Activated effector memory CD4-positive, alpha-beta T cell treated with anti-CD3 and anti-CD28 coated beads, Interleukin-2, amount 50 U/mL, for 16 hours (primary cell): Measurements from ENCODE around the gene EEFSEC.

Experiments used
- DNase-seq: peaks from one replicate; pipeline ENCODE4 v3.0.0-alpha.2; 2020

The EEFSEC gene

GRCh38 chr3:128275316-128276145 lies 122.2 kb downstream of the EEFSEC start:
- DNase-seq = no peak

GRCh38 chr3:128276146-128276435 lies 122.8 kb downstream of the EEFSEC start:
- no peak for DNase-seq

- no peak for DNase-seq
Measured at GRCh38 chr3:128276577-128277183, 123.4 kb downstream of the EEFSEC start.

- no peak for DNase-seq
Measured at GRCh38 chr3:128277378-128278069, 124.2 kb downstream of the EEFSEC start.

- no peak for DNase-seq
Measured at GRCh38 chr3:128278130-128278529, 124.8 kb downstream of the EEFSEC start.

- no peak for DNase-seq
Measured at GRCh38 chr3:128278761-128279600, 125.7 kb downstream of the EEFSEC start.

- DNase-seq = no peak
Measured at GRCh38 chr3:128279601-128279880, 126.3 kb downstream of the EEFSEC start.

GRCh38 chr3:128280481-128281052 lies 127.3 kb downstream of the EEFSEC start:
- no peak for DNase-seq

GRCh38 chr3:128281056-128281455 lies 127.8 kb downstream of the EEFSEC start:
- DNase-seq = no peak

GRCh38 chr3:128281461-128282367 lies 128.4 kb downstream of the EEFSEC start:
- DNase-seq = no peak

- DNase-seq = no peak
Measured at GRCh38 chr3:128282380-128283196, 129.3 kb downstream of the EEFSEC start.

- no peak for DNase-seq
Measured at GRCh38 chr3:128283421-128283820, 130.1 kb downstream of the EEFSEC start.

- no peak for DNase-seq
Measured at GRCh38 chr3:128285042-128285966, 132.0 kb downstream of the EEFSEC start.

- no peak for DNase-seq
Measured at GRCh38 chr3:128285967-128286321, 132.7 kb downstream of the EEFSEC start.

GRCh38 chr3:128286691-128287090 lies 133.4 kb downstream of the EEFSEC start:
- DNase-seq = no peak

- DNase-seq = no peak
Measured at GRCh38 chr3:128287216-128287615, 133.9 kb downstream of the EEFSEC start.

GRCh38 chr3:128289534-128289933 lies 136.3 kb downstream of the EEFSEC start:
- DNase-seq = no peak

- no peak for DNase-seq
Measured at GRCh38 chr3:128290484-128290883, 137.2 kb downstream of the EEFSEC start.

GRCh38 chr3:128293930-128294329 lies 140.6 kb downstream of the EEFSEC start:
- no peak for DNase-seq

- DNase-seq = no peak
Measured at GRCh38 chr3:128294999-128295468, 141.8 kb downstream of the EEFSEC start.
